Endothelial cell of umbilical vein (primary cell): ENCODE measurements around the gene EIF4E3. TPM values are rescaled to one million over a fixed set of nuclear protein-coding genes. Genes with fewer than 3 reads are reported as not detected.

ENCODE experiments used
- BruUV-seq: library from RNA; stranded (reverse); fragments of 400-500 nt; replicated peaks from 2 replicates; lab custom pipeline; 2021; lab: Mats Ljungman, UMichigan
- CTCF ChIA-PET: fragments of 300-600, 350-600 bp; sonication (Branson Sonifier 250); formaldehyde crosslinking; loops from one replicate; lab custom pipeline; 2021; ENCODE audit warnings: antibody characterized with exemption, inconsistent platforms; lab: Charles Lee
- POLR2A ChIA-PET: fragments of 300-600, 350-600 bp; sonication (Branson Sonifier 250); formaldehyde crosslinking; loops from one replicate; lab custom pipeline; 2021; ENCODE audit warnings: antibody characterized with exemption, inconsistent platforms; lab: Charles Lee
- DNase-seq: peaks from one replicate; pipeline ENCODE4 v3.0.0-alpha.2; 2011; ENCODE audit warnings: low read depth, low spot score
- FAIRE-seq: peaks from 2 replicates; lab custom pipeline; 2011; peaks lifted over from hg19 to GRCh38; lab: Jason Lieb, UNC
- H2AFZ ChIP-seq: 2 replicates; pipeline ENCODE4 v1.6.0; 2012; ENCODE audit warnings: low read depth, low read length, control low read depth, inconsistent platforms
- H3K27ac ChIP-seq: 2 replicates; pipeline ENCODE4 v1.5.1; 2011; ENCODE audit warnings: low read depth, mild to moderate bottlenecking, control low read depth, low read length, moderate library complexity; ENCODE audit not compliant: insufficient read depth
- H3K27me3 ChIP-seq, 2 experiments: 2 replicates each; pipeline versions ENCODE4 v1.6.0 to v1.6.1; 2011; ENCODE audit warnings: low read length in 2 of 2, mixed read lengths in 1 of 2; ENCODE audit not compliant: control insufficient read depth in 2 of 2, insufficient read depth in 2 of 2
- H3K36me3 ChIP-seq, 2 experiments: 2 replicates in 1 of 2; 3 replicates in 1 of 2; pipeline ENCODE4 v1.5.1; 2011; ENCODE audit warnings: low read length in 2 of 2, mild to moderate bottlenecking in 1 of 2, moderate library complexity in 1 of 2; ENCODE audit not compliant: control insufficient read depth in 2 of 2, insufficient read depth in 2 of 2; ENCODE audit errors: extremely low read depth in 1 of 2
- H3K4me1 ChIP-seq: 3 replicates; pipeline ENCODE4 v1.5.1; 2011; ENCODE audit warnings: mild to moderate bottlenecking, low read length; ENCODE audit not compliant: control insufficient read depth, insufficient read depth; ENCODE audit errors: extremely low read depth
- H3K4me2 ChIP-seq: 2 replicates; pipeline ENCODE4 v1.6.1; 2011; ENCODE audit warnings: low read length, control low read depth, mixed read lengths; ENCODE audit not compliant: insufficient read depth
- H3K4me3 ChIP-seq, 3 experiments: fragments of 200-600 bp in 1 of 3; sonication (generic), shearing (Covaris generic) in 1 of 3; replicated peaks in 1 of 3; 2 replicates each; pipeline ENCODE4 v1.5.1; 2011 to 2016; ENCODE audit warnings: control low read depth in 3 of 3, low read length in 3 of 3, mild to moderate bottlenecking in 2 of 3, inconsistent platforms in 1 of 3, low read depth in 1 of 3, moderate library complexity in 1 of 3; ENCODE audit not compliant: insufficient read depth in 1 of 3
- H3K79me2 ChIP-seq: 2 replicates; pipeline ENCODE4 v1.6.0; 2012; ENCODE audit warnings: low read length, inconsistent platforms; ENCODE audit not compliant: control insufficient read depth, insufficient read depth
- H3K9ac ChIP-seq: replicated peaks from 2 replicates; pipeline ENCODE3; 2011; ENCODE audit warnings: low read length, control low read depth; ENCODE audit not compliant: insufficient read depth; ENCODE audit errors: extremely low read depth
- H3K9me1 ChIP-seq: replicated peaks from 3 replicates; pipeline ENCODE4 v1.6.0; 2011; ENCODE audit warnings: mild to moderate bottlenecking, low read length; ENCODE audit not compliant: control insufficient read depth, insufficient read depth; ENCODE audit errors: extremely low read depth
- H3K9me3 ChIP-seq: replicated peaks from 2 replicates; pipeline ENCODE4 v1.5.1; 2012; ENCODE audit warnings: low read length, inconsistent platforms; ENCODE audit not compliant: control insufficient read depth, insufficient read depth
- H4K20me1 ChIP-seq: replicated peaks from 2 replicates; pipeline ENCODE3; 2011; ENCODE audit warnings: mild to moderate bottlenecking, low read length; ENCODE audit not compliant: control insufficient read depth, insufficient read depth; ENCODE audit errors: extremely low read depth
- EZH2 ChIP-seq: IDR thresholded peaks from 2 replicates; pipeline ENCODE4 v1.6.1; 2012; ENCODE audit warnings: borderline replicate concordance, low read depth, mild to moderate bottlenecking, moderate library complexity, low read length, inconsistent platforms; ENCODE audit not compliant: severe bottlenecking
- GATA2 ChIP-seq: IDR thresholded peaks from 2 replicates; pipeline ENCODE4 v1.7.0; 2011; ENCODE audit warnings: low read depth, mild to moderate bottlenecking, moderate library complexity, mixed read lengths, low read length; ENCODE audit not compliant: insufficient read length, insufficient read depth
- JUN ChIP-seq: IDR thresholded peaks from 2 replicates; pipeline ENCODE4 v1.6.1; 2011; ENCODE audit warnings: borderline replicate concordance, low read depth; ENCODE audit not compliant: insufficient read length, insufficient read depth
- MAX ChIP-seq: IDR thresholded peaks from 2 replicates; pipeline ENCODE4 v1.6.1; 2011; ENCODE audit not compliant: insufficient read depth, insufficient read length
- POLR2A ChIP-seq: IDR thresholded peaks from 2 replicates; pipeline ENCODE4 v1.6.1; 2012; ENCODE audit warnings: low read depth, mild to moderate bottlenecking, control low read depth, low read length
- POLR2AphosphoS5 ChIP-seq: IDR thresholded peaks from 2 replicates; pipeline ENCODE4 v1.6.1; 2012; ENCODE audit warnings: low read depth, mild to moderate bottlenecking, control low read depth, low read length, moderate library complexity; ENCODE audit not compliant: insufficient read depth
- dilution Hi-C: fragments of 300-500 bp; cut with MboI; formaldehyde crosslinking; loops from one replicate; pipeline ENCODE4 v1.15.0; 2019; ENCODE audit warnings: low sequenced_read_pairs; ENCODE audit not compliant: extremely low pct_ligation_motif_present
- intact Hi-C: fragments of 100-400 bp; cut with micrococcal nuclease; formaldehyde crosslinking; loops from one replicate; pipeline ENCODE4 v1.10.0; 2022
- polyA plus RNA-seq, 4 experiments: library from polyadenylated mRNA; depleted of rRNA in 3 of 4; stranded (reverse) in 3 of 4; unstranded in 1 of 4; fragments of >200 nt; gene quantifications; 2 replicates each; pipeline versions ENCODE4 v1.2.1 to v1.2.3, GENCODE V29; 2011 to 2012; ENCODE audit warnings: missing spikeins in 1 of 4
- total RNA-seq: library from RNA; stranded (reverse); gene quantifications from 2 replicates; pipeline ENCODE4 v1.2.3, GENCODE V29; 2021
- TF ChIP-seq, protein P1 (sequence below), 2 donors: IDR thresholded peaks; 1 replicate in 1 of 2; 2 replicates in 1 of 2; pipeline ENCODE4 v1.5.1; 2011; ENCODE audit warnings: low read length in 2 of 2, mild to moderate bottlenecking in 2 of 2, moderate library complexity in 2 of 2, control low read depth in 1 of 2, inconsistent platforms in 1 of 2, low read depth in 1 of 2; ENCODE audit not compliant: insufficient read depth in 1 of 2; ENCODE audit errors: extremely low read depth in 1 of 2

The EIF4E3 gene
- total and polyA plus RNA-seq, 2 donors (not counting 3 experiments of a cell fraction or from before 2014, with no cell fraction given) = 1.3 to 4.9 TPM

GRCh38 chr3:71752831-71753700, 27.9 kb upstream of the EIF4E3 start:
- intact Hi-C loops (no loop called here), dilution Hi-C loops (no loop called here)
- Histone ChIP-seq H3K9ac (no peak overlapping the region), H3K4me2 (no peak overlapping the region), H3K79me2 (no peaks in the 10 kb centered on the region), H3K27ac (no peak overlapping the region), H3K4me1 (peaks cover 4% of the 10 kb centered on the region), H3K4me3 (no peak overlapping the region), H3K27me3 (peaks cover 39 to 56% of the 10 kb centered on the region in 2 experiments), H4K20me1 (no peaks in the 10 kb centered on the region), H3K9me1 (no peaks in the 10 kb centered on the region), H3K9me3 (no peaks in the 10 kb centered on the region), H3K36me3 (no peaks in the 10 kb centered on the region), H2AFZ (no peak overlapping the region)
- no TSS peak for BruUV-seq
- ChIA-PET POLR2A (no interaction called here), CTCF (no interaction called here)
- DNase-seq = no peak
- TF ChIP-seq EZH2 (peak; percentile 49), GATA2 (no peak)
- TF ChIP-seq, protein P1, sequence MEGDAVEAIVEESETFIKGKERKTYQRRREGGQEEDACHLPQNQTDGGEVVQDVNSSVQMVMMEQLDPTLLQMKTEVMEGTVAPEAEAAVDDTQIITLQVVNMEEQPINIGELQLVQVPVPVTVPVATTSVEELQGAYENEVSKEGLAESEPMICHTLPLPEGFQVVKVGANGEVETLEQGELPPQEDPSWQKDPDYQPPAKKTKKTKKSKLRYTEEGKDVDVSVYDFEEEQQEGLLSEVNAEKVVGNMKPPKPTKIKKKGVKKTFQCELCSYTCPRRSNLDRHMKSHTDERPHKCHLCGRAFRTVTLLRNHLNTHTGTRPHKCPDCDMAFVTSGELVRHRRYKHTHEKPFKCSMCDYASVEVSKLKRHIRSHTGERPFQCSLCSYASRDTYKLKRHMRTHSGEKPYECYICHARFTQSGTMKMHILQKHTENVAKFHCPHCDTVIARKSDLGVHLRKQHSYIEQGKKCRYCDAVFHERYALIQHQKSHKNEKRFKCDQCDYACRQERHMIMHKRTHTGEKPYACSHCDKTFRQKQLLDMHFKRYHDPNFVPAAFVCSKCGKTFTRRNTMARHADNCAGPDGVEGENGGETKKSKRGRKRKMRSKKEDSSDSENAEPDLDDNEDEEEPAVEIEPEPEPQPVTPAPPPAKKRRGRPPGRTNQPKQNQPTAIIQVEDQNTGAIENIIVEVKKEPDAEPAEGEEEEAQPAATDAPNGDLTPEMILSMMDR (IDR thresholded peaks at IDR 0.05; ENCODE audit: extremely low read depth in 1 of 2, insufficient read depth in 1 of 2, low read depth in 1 of 2, low read length in 2 of 2) = no peak
- FAIRE-seq = no peak

DNA sequence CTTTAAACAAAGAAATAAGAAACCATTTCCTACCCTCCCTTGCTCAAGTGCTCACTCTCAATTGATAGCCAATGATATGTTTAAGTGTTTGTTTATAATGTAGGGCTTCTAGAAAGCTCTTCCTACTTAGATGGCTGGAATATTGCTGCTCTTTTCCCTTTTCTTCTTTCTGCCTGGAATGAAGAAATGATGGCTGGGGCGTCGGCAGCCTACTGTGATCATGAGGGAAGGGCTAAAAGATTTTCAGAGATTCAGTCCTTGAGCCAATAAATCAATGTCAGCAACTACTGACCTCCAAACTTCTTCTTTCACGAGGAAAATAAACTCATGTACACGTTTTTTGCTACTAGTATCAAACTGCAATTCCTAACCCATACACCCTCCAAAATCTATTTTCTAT, 26.4 kb upstream of the EIF4E3 start:
- no peaks in the 10 kb centered on the region for H4K20me1 ChIP-seq
- FAIRE-seq (no peak), DNase-seq (no peak)
- BruUV-seq = no TSS peak
- peaks cover 4% of the 10 kb centered on the region for H3K4me1 ChIP-seq
- dilution Hi-C loops (no loop called here), intact Hi-C loops (no loop called here)
- H3K9ac ChIP-seq = no peak overlapping the region
- H3K4me3 ChIP-seq = no peak overlapping the region
- H3K27ac ChIP-seq = no peak overlapping the region
- H3K36me3 ChIP-seq = no peaks in the 10 kb centered on the region
- no peaks in the 10 kb centered on the region for H3K9me3 ChIP-seq
- no peaks in the 10 kb centered on the region for H3K9me1 ChIP-seq
- H3K27me3 ChIP-seq = peaks cover 35 to 52% of the 10 kb centered on the region in 2 experiments
- no peaks in the 10 kb centered on the region for H3K79me2 ChIP-seq
- TF ChIP-seq POLR2AphosphoS5 = no peak
- TF ChIP-seq JUN = no peak
- TF ChIP-seq GATA2 = no peak
- no peak for TF ChIP-seq MAX
- TF ChIP-seq POLR2A = no peak
- TF ChIP-seq EZH2 = no peak
- no peak overlapping the region for H2AFZ ChIP-seq
- ChIA-PET CTCF (no interaction called here), POLR2A (no interaction called here)
- H3K4me2 ChIP-seq = no peak overlapping the region
